GM12878 (cell line): ENCODE results near the gene TTC19. TPM values are rescaled to one million over a fixed set of nuclear protein-coding genes. Genes with fewer than 3 reads are reported as not detected.

Experiments used
- ATAC-seq: fragments of 200-7000 bp; cut with Tn5 transposase; 3 replicates; pipeline ENCODE4 v1.9.1; 2020; ENCODE audit warnings: mild to moderate bottlenecking, moderate library complexity
- BruUV-seq: library from RNA; stranded (reverse); fragments of 400-500 nt; replicated peaks from 2 replicates; lab custom pipeline; 2021; lab: Mats Ljungman, UMichigan
- CTCF ChIA-PET: fragments of 300-600 bp; sonication (Branson Sonifier 250); formaldehyde crosslinking; extraction: SDS; loops from one replicate; lab custom pipeline; 2021; ENCODE audit warnings: inconsistent platforms; lab: Yijun Ruan, JAX
- POLR2A ChIA-PET: fragments of 350-600 bp; formaldehyde crosslinking; extraction: SDS; loops from one replicate; lab custom pipeline; 2021; ENCODE audit warnings: inconsistent platforms; lab: Charles Lee
- RAD21 ChIA-PET: fragments of 300-600 bp; sonication (Branson Sonifier 250); formaldehyde crosslinking; loops from one replicate; lab custom pipeline; 2023; ENCODE audit warnings: antibody characterized with exemption; ENCODE audit not compliant: unreplicated experiment; lab: Charles Lee
- SMC1A ChIA-PET: fragments of 300-600 bp; sonication (Branson Sonifier 250); formaldehyde crosslinking; loops from one replicate; lab custom pipeline; 2023; ENCODE audit not compliant: unreplicated experiment, uncharacterized antibody; lab: Charles Lee
- DNase-seq: peaks from one replicate; pipeline ENCODE4 v3.0.0-alpha.2; 2011; ENCODE audit warnings: low read depth, low spot score
- FAIRE-seq: peaks from 3 replicates; lab custom pipeline; 2011; peaks lifted over from hg19 to GRCh38; lab: Jason Lieb, UNC
- H2AFZ ChIP-seq: 2 replicates; pipeline ENCODE4 v1.6.0; 2011; ENCODE audit warnings: low read depth, low read length, control low read depth; ENCODE audit not compliant: control insufficient read depth
- H3K27ac ChIP-seq: 2 replicates; pipeline ENCODE4 v1.5.1; 2011; ENCODE audit warnings: control low read depth; ENCODE audit not compliant: control insufficient read depth, insufficient read depth
- H3K27me3 ChIP-seq, 2 experiments: replicated peaks in 1 of 2; 2 replicates each; pipeline versions ENCODE4 v1.6.0 to v1.6.1; 2011; ENCODE audit warnings: low read length in 1 of 2; ENCODE audit not compliant: control insufficient read depth in 2 of 2, insufficient read depth in 2 of 2
- H3K36me3 ChIP-seq, 2 experiments: 2 replicates each; pipeline ENCODE4 v1.5.1; 2011; ENCODE audit warnings: low read length in 1 of 2; ENCODE audit not compliant: control insufficient read depth in 2 of 2, insufficient read depth in 2 of 2
- H3K4me1 ChIP-seq: 2 replicates; pipeline ENCODE4 v1.6.1; 2011; ENCODE audit warnings: mild to moderate bottlenecking, low read length, moderate library complexity, mixed read lengths; ENCODE audit not compliant: control insufficient read depth, insufficient read depth
- H3K4me2 ChIP-seq: 2 replicates; pipeline ENCODE4 v1.6.0; 2011; ENCODE audit warnings: control low read depth; ENCODE audit not compliant: control insufficient read depth, insufficient read depth
- H3K4me3 ChIP-seq: fragments of 200-600 bp; sonication (generic); 2 replicates; pipeline ENCODE4 v1.5.1; 2016
- H3K79me2 ChIP-seq: 2 replicates; pipeline ENCODE4 v1.6.0; 2011; ENCODE audit warnings: low read length; ENCODE audit not compliant: control insufficient read depth, insufficient read depth
- H3K9ac ChIP-seq: 2 replicates; pipeline ENCODE4 v1.8.0; 2011; ENCODE audit warnings: low read length, control low read depth, mixed read lengths; ENCODE audit not compliant: control insufficient read depth, insufficient read depth
- H3K9me3 ChIP-seq: replicated peaks from 3 replicates; pipeline ENCODE4 v1.5.1; 2011; ENCODE audit warnings: mild to moderate bottlenecking, low read length; ENCODE audit not compliant: control insufficient read depth, insufficient read depth
- H4K20me1 ChIP-seq: 2 replicates; pipeline ENCODE4 v1.6.0; 2011; ENCODE audit not compliant: control insufficient read depth, insufficient read depth
- DPF2 ChIP-seq: fragments of 450-650 bp; IDR thresholded peaks from 2 replicates; pipeline ENCODE4 v1.6.1; 2017; ENCODE audit warnings: mild to moderate bottlenecking
- EED ChIP-seq: sonication (generic); IDR thresholded peaks from 2 replicates; pipeline ENCODE4 v1.6.1; 2016; ENCODE audit warnings: antibody characterized with exemption, low read depth
- EZH2 ChIP-seq: IDR thresholded peaks from 2 replicates; pipeline ENCODE4 v1.6.1; 2012; ENCODE audit warnings: low read depth, mild to moderate bottlenecking, control low read depth, inconsistent platforms, low read length, borderline replicate concordance; ENCODE audit not compliant: control insufficient read depth
- HSF1 ChIP-seq: fragments of 150-350 bp; IDR thresholded peaks from 2 replicates; pipeline ENCODE4 v1.6.1; 2014; ENCODE audit warnings: mild to moderate bottlenecking, low read depth, low read length
- JUND ChIP-seq: IDR thresholded peaks from 2 replicates; pipeline ENCODE4 v1.6.1; 2012; ENCODE audit warnings: low read depth, mild to moderate bottlenecking, low read length, improper control_type of control experiment, moderate library complexity
- KDM1A ChIP-seq: fragments of 200-600 bp; sonication (generic); IDR thresholded peaks from 2 replicates; pipeline ENCODE4 v1.6.1; 2016; ENCODE audit warnings: borderline replicate concordance
- MEF2A ChIP-seq: IDR thresholded peaks from 2 replicates; pipeline ENCODE4 v1.6.1; 2011; ENCODE audit warnings: low read depth, mild to moderate bottlenecking, low read length, moderate library complexity; ENCODE audit not compliant: insufficient read depth
- NFYB ChIP-seq: IDR thresholded peaks from 2 replicates; pipeline ENCODE4 v1.6.1; 2011; ENCODE audit warnings: low read depth, mild to moderate bottlenecking, low read length, improper control_type of control experiment, moderate library complexity; ENCODE audit not compliant: insufficient read depth
- SIX5 ChIP-seq: IDR thresholded peaks from 2 replicates; pipeline ENCODE4 v1.6.1; 2011; ENCODE audit warnings: mild to moderate bottlenecking, low read depth, low read length, moderate library complexity; ENCODE audit not compliant: severe bottlenecking
- STAT3 ChIP-seq: IDR thresholded peaks from 2 replicates; pipeline ENCODE4 v1.6.1; 2011; ENCODE audit warnings: low read depth, low read length, improper control_type of control experiment
- TCF12 ChIP-seq: IDR thresholded peaks from 2 replicates; pipeline ENCODE4 v1.6.1; 2011; ENCODE audit warnings: low read depth, mild to moderate bottlenecking, low read length
- WRNIP1 ChIP-seq: IDR thresholded peaks from 2 replicates; pipeline ENCODE4 v1.6.1; 2011; ENCODE audit warnings: low read depth, low read length, improper control_type of control experiment, borderline replicate concordance
- ZNF207 ChIP-seq: fragments of 450-650 bp; IDR thresholded peaks from 2 replicates; pipeline ENCODE4 v1.6.1; 2014; ENCODE audit warnings: antibody characterized with exemption, mild to moderate bottlenecking, borderline replicate concordance
- WGBS: methylation state at CpG from one replicate; pipeline ENCODE4 v1.1.6; 2016; ENCODE audit warnings: low lambda C conversion rate; ENCODE audit not compliant: insufficient replicate concordance, insufficient coverage; ENCODE audit errors: missing lambda C conversion rate; 5-methylcytosine and 5-hydroxymethylcytosine counted together
- in situ Hi-C: fragments of 300-500 bp; cut with MboI; formaldehyde crosslinking; loops from 9 replicates; pipeline ENCODE4 v1.14.3; 2018; ENCODE audit warnings: mixed read lengths
- intact Hi-C: fragments of 100-400 bp; cut with micrococcal nuclease; formaldehyde crosslinking; loops from one replicate; pipeline ENCODE4 v1.14.2; 2022; ENCODE audit not compliant: unreplicated experiment
- polyA plus RNA-seq, 11 experiments: library from polyadenylated mRNA; depleted of rRNA in 4 of 11; unstranded in 6 of 11; stranded (reverse) in 5 of 11; fragments of >200 nt; fragmentation: Nextera tagmentation in 4 of 11; fragmentation: Illumina TruSeq in 1 of 11; extraction: Ambion mirVana in 4 of 11; extraction: Trizol in 1 of 11; gene quantifications; 1 replicate in 1 of 11; 2 replicates in 10 of 11; pipeline versions ENCODE4 v1.2.1 to v1.2.3, GENCODE V29; 2011 to 2016; ENCODE audit warnings: inconsistent platforms in 2 of 11, missing spikeins in 2 of 11, low read depth in 1 of 11
- total RNA-seq, 4 experiments: library from RNA; depleted of rRNA in 3 of 4; stranded (reverse); fragments of >200 nt in 3 of 4; fragmentation: Illumina TruSeq in 1 of 4; extraction: Trizol in 1 of 4; gene quantifications; 2 replicates each; pipeline versions ENCODE4 v1.2.1 to v1.2.3, GENCODE V29; 2013 to 2021
- TF ChIP-seq, protein P1 (sequence below): fragments of 450-650 bp; IDR thresholded peaks from 2 replicates; pipeline ENCODE4 v1.6.1; 2016; ENCODE audit warnings: mild to moderate bottlenecking
- TF ChIP-seq, protein P2 (sequence below): IDR thresholded peaks from 2 replicates; pipeline ENCODE4 v1.6.1; 2012; ENCODE audit warnings: mild to moderate bottlenecking, low read depth, low read length
- TF ChIP-seq, protein P3 (sequence below): fragments of 450-650 bp; IDR thresholded peaks from 2 replicates; pipeline ENCODE4 v1.6.1; 2014; ENCODE audit warnings: mild to moderate bottlenecking
- TF ChIP-seq, protein P4 (sequence below): IDR thresholded peaks from 2 replicates; pipeline ENCODE4 v1.6.1; 2012; ENCODE audit warnings: low read depth, low read length, improper control_type of control experiment

TTC19 gene
- total and polyA plus RNA-seq, 10 of the 15 experiments (the other 5 are each of a cell fraction or from before 2014, with no cell fraction given): 5.3 to 29.8 (median 20.1) TPM

GRCh38 chr17:16019347-16019746 is 19.7 kb downstream of the TTC19 start:
- RAD21 ChIA-PET: no interaction called here
- TF ChIP-seq, protein P1, sequence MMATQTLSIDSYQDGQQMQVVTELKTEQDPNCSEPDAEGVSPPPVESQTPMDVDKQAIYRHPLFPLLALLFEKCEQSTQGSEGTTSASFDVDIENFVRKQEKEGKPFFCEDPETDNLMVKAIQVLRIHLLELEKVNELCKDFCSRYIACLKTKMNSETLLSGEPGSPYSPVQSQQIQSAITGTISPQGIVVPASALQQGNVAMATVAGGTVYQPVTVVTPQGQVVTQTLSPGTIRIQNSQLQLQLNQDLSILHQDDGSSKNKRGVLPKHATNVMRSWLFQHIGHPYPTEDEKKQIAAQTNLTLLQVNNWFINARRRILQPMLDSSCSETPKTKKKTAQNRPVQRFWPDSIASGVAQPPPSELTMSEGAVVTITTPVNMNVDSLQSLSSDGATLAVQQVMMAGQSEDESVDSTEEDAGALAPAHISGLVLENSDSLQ: no peak
- TF ChIP-seq JUND (no peak), STAT3 (no peak), WRNIP1 (no peak), ZNF207 (no peak), HSF1 (no peak), EED (no peak), TCF12 (no peak), MEF2A (no peak), SIX5 (no peak), KDM1A (no peak), DPF2 (no peak), NFYB (no peak), EZH2 (no peak)
- TF ChIP-seq, protein P2, sequence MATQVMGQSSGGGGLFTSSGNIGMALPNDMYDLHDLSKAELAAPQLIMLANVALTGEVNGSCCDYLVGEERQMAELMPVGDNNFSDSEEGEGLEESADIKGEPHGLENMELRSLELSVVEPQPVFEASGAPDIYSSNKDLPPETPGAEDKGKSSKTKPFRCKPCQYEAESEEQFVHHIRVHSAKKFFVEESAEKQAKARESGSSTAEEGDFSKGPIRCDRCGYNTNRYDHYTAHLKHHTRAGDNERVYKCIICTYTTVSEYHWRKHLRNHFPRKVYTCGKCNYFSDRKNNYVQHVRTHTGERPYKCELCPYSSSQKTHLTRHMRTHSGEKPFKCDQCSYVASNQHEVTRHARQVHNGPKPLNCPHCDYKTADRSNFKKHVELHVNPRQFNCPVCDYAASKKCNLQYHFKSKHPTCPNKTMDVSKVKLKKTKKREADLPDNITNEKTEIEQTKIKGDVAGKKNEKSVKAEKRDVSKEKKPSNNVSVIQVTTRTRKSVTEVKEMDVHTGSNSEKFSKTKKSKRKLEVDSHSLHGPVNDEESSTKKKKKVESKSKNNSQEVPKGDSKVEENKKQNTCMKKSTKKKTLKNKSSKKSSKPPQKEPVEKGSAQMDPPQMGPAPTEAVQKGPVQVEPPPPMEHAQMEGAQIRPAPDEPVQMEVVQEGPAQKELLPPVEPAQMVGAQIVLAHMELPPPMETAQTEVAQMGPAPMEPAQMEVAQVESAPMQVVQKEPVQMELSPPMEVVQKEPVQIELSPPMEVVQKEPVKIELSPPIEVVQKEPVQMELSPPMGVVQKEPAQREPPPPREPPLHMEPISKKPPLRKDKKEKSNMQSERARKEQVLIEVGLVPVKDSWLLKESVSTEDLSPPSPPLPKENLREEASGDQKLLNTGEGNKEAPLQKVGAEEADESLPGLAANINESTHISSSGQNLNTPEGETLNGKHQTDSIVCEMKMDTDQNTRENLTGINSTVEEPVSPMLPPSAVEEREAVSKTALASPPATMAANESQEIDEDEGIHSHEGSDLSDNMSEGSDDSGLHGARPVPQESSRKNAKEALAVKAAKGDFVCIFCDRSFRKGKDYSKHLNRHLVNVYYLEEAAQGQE: no peak
- TF ChIP-seq, protein P3, sequence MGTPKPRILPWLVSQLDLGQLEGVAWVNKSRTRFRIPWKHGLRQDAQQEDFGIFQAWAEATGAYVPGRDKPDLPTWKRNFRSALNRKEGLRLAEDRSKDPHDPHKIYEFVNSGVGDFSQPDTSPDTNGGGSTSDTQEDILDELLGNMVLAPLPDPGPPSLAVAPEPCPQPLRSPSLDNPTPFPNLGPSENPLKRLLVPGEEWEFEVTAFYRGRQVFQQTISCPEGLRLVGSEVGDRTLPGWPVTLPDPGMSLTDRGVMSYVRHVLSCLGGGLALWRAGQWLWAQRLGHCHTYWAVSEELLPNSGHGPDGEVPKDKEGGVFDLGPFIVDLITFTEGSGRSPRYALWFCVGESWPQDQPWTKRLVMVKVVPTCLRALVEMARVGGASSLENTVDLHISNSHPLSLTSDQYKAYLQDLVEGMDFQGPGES: no peak
- TF ChIP-seq, protein P4, sequence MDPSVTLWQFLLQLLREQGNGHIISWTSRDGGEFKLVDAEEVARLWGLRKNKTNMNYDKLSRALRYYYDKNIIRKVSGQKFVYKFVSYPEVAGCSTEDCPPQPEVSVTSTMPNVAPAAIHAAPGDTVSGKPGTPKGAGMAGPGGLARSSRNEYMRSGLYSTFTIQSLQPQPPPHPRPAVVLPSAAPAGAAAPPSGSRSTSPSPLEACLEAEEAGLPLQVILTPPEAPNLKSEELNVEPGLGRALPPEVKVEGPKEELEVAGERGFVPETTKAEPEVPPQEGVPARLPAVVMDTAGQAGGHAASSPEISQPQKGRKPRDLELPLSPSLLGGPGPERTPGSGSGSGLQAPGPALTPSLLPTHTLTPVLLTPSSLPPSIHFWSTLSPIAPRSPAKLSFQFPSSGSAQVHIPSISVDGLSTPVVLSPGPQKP: no peak

More at GRCh38 chr17:16019347-16019746, 19.7 kb downstream of the TTC19 start:
- ChIA-PET POLR2A (interaction anchor here (0.5 kb wide), 1 partner anchor 21 kb away, joined by 3 read pairs; no protein-coding TSS in a partner anchor), SMC1A (interaction anchor here (0.7 kb wide), 1 partner anchor 18 kb away, joined by 3 read pairs; no protein-coding TSS in a partner anchor), CTCF (no interaction called here)
- DNase-seq (no peak), ATAC-seq (no peak), FAIRE-seq (no peak)
- no peaks in the 10 kb centered on the region for H3K79me2 ChIP-seq
- in situ Hi-C loops (no loop called here), intact Hi-C loops (no loop called here)
- H3K27me3 ChIP-seq: no peaks in the 10 kb centered on the region
- H3K27ac ChIP-seq: no peak overlapping the region
- H3K4me2 ChIP-seq: no peak overlapping the region
- H3K4me3 ChIP-seq: no peak overlapping the region
- no peaks in the 10 kb centered on the region for H3K4me1 ChIP-seq
- BruUV-seq: no TSS peak
- H3K9me3 ChIP-seq: no peaks in the 10 kb centered on the region
- peaks cover 0 to 10% of the 10 kb centered on the region in 2 experiments; a peak in 3 of 4 replicates for H3K36me3 ChIP-seq
- no peak overlapping the region for H2AFZ ChIP-seq
- no peaks in the 10 kb centered on the region for H4K20me1 ChIP-seq
- WGBS: 94% methylated on average over 1 of the region's 1 CpG
- no peak overlapping the region for H3K9ac ChIP-seq
